ENCODE measurements around the gene SMR3A. TPM values are rescaled to one million over a fixed set of nuclear protein-coding genes. Genes with fewer than 3 reads are reported as not detected.

SMR3A gene
- total RNA-seq, 1 donor from 2014 or later: not detected

GRCh38 chr4:70380578-70380977 lies 20.0 kb downstream of the SMR3A start:
- no peaks in the 10 kb centered on the region for H3K36me3 Mint-ChIP-seq (ENCODE audit: low read depth, unreplicated experiment)
- no peaks in the 10 kb centered on the region for H3K9me3 Mint-ChIP-seq (ENCODE audit: unreplicated experiment)
- DNase-seq (ENCODE audit: low read depth): no peak
- no peak overlapping the region for H3K27ac Mint-ChIP-seq (ENCODE audit: unreplicated experiment)
- no peaks in the 10 kb centered on the region for H3K79me2 ChIP-seq (ENCODE audit: insufficient read depth, low read length)
- no peak for FAIRE-seq
- no peaks in the 10 kb centered on the region for H3K4me1 Mint-ChIP-seq (ENCODE audit: low read depth, unreplicated experiment)
- no peaks in the 10 kb centered on the region for H3K4me1 ChIP-seq (ENCODE audit: insufficient read depth, low read length)
- TF ChIP-seq CTCF (IDR thresholded peaks at IDR 0.05; ENCODE audit: insufficient read depth, low read depth, low read length) (no peak), EZH2 (IDR thresholded peaks at IDR 0.05; ENCODE audit: insufficient read depth, low read length) (no peak)
- H2AFZ ChIP-seq (ENCODE audit: low read depth, low read length): no peak overlapping the region
- no peak overlapping the region for H3K27ac ChIP-seq (ENCODE audit: low read depth, low read length)
- no peak overlapping the region for H3K4me3 ChIP-seq (ENCODE audit: insufficient read depth, low read depth, low read length)
- H3K27me3 Mint-ChIP-seq (ENCODE audit: low read depth, unreplicated experiment): no peaks in the 10 kb centered on the region
- H3K9ac ChIP-seq (ENCODE audit: low read length): no peak overlapping the region
- H3K27me3 ChIP-seq (ENCODE audit: insufficient read depth, low read length): no peaks in the 10 kb centered on the region
- H3K4me3 Mint-ChIP-seq (ENCODE audit: unreplicated experiment): no peak overlapping the region
- no peak overlapping the region for H3K4me2 ChIP-seq (ENCODE audit: low read length)
- no peaks in the 10 kb centered on the region for H3K36me3 ChIP-seq (ENCODE audit: insufficient read depth, low read length)
- H3K9me3 ChIP-seq (ENCODE audit: insufficient read depth, low read depth, low read length): no peaks in the 10 kb centered on the region
- no peaks in the 10 kb centered on the region for H4K20me1 ChIP-seq (ENCODE audit: insufficient read depth, low read length)

GRCh38 chr4:70382691-70383181 lies 22.2 kb downstream of the SMR3A start, which contains the start of gene SMR3B:
SMR3B (plus strand) TSS chr4:70383131; CDS start chr4:70384511, 1,380 bp downstream.
- no peak within 1 kb of the TSS for H3K27ac Mint-ChIP-seq (ENCODE audit: unreplicated experiment)
- H3K4me1 ChIP-seq (ENCODE audit: insufficient read depth, low read length): no peaks in the 10 kb centered on the region
- no peaks in the 10 kb centered on the region for H3K36me3 ChIP-seq (ENCODE audit: insufficient read depth, low read length)
- H3K9me3 Mint-ChIP-seq (ENCODE audit: unreplicated experiment): no peaks in the 10 kb centered on the region
- no peak within 1 kb of the TSS for H3K9ac ChIP-seq (ENCODE audit: low read length)
- no peaks in the 10 kb centered on the region for H3K79me2 ChIP-seq (ENCODE audit: insufficient read depth, low read length)
- H3K4me3 ChIP-seq (ENCODE audit: insufficient read depth, low read depth, low read length): no peak within 1 kb of the TSS
- H3K4me1 Mint-ChIP-seq (ENCODE audit: low read depth, unreplicated experiment): no peaks in the 10 kb centered on the region
- H3K36me3 Mint-ChIP-seq (ENCODE audit: low read depth, unreplicated experiment): no peaks in the 10 kb centered on the region
- FAIRE-seq (no peak), DNase-seq (ENCODE audit: low read depth) (no peak)
- no peaks in the 10 kb centered on the region for H4K20me1 ChIP-seq (ENCODE audit: insufficient read depth, low read length)
- no peaks in the 10 kb centered on the region for H3K9me3 ChIP-seq (ENCODE audit: insufficient read depth, low read depth, low read length)
- no peaks in the 10 kb centered on the region for H3K27me3 ChIP-seq (ENCODE audit: insufficient read depth, low read length)
- H3K4me3 Mint-ChIP-seq (ENCODE audit: unreplicated experiment): no peak within 1 kb of the TSS
- no peak within 1 kb of the TSS for H3K4me2 ChIP-seq (ENCODE audit: low read length)
- TF ChIP-seq CTCF (IDR thresholded peaks at IDR 0.05; ENCODE audit: insufficient read depth, low read depth, low read length): no peak
- no peak for TF ChIP-seq EZH2 (IDR thresholded peaks at IDR 0.05; ENCODE audit: insufficient read depth, low read length)
- H2AFZ ChIP-seq (ENCODE audit: low read depth, low read length): no peak within 1 kb of the TSS
- H3K27ac ChIP-seq (ENCODE audit: low read depth, low read length): no peak within 1 kb of the TSS
- no peaks in the 10 kb centered on the region for H3K27me3 Mint-ChIP-seq (ENCODE audit: low read depth, unreplicated experiment)

- Histone ChIP-seq H2AFZ (ENCODE audit: low read depth, low read length) (no peak overlapping the region), H3K79me2 (ENCODE audit: insufficient read depth, low read length) (no peaks in the 10 kb centered on the region), H3K4me2 (ENCODE audit: low read length) (no peak overlapping the region), H3K27ac (ENCODE audit: low read depth, low read length) (no peak overlapping the region), H3K27me3 (ENCODE audit: insufficient read depth, low read length) (no peaks in the 10 kb centered on the region), H4K20me1 (ENCODE audit: insufficient read depth, low read length) (no peaks in the 10 kb centered on the region), H3K9ac (ENCODE audit: low read length) (no peak overlapping the region), H3K4me1 (ENCODE audit: insufficient read depth, low read length) (no peaks in the 10 kb centered on the region), H3K4me3 (ENCODE audit: insufficient read depth, low read depth, low read length) (no peak overlapping the region), H3K9me3 (ENCODE audit: insufficient read depth, low read depth, low read length) (no peaks in the 10 kb centered on the region), H3K36me3 (ENCODE audit: insufficient read depth, low read length) (no peaks in the 10 kb centered on the region)
- no peak for DNase-seq (ENCODE audit: low read depth)
- TF ChIP-seq CTCF (IDR thresholded peaks at IDR 0.05; ENCODE audit: insufficient read depth, low read depth, low read length) (no peak), EZH2 (IDR thresholded peaks at IDR 0.05; ENCODE audit: insufficient read depth, low read length) (no peak)
- Mint-ChIP-seq H3K27me3 (ENCODE audit: low read depth, unreplicated experiment) (peaks cover 2% of the 10 kb centered on the region), H3K4me1 (ENCODE audit: low read depth, unreplicated experiment) (no peaks in the 10 kb centered on the region), H3K9me3 (ENCODE audit: unreplicated experiment) (no peaks in the 10 kb centered on the region), H3K4me3 (ENCODE audit: unreplicated experiment) (no peak overlapping the region), H3K36me3 (ENCODE audit: low read depth, unreplicated experiment) (no peaks in the 10 kb centered on the region), H3K27ac (ENCODE audit: unreplicated experiment) (no peak overlapping the region)
- no peak for FAIRE-seq
These were observed 31.7 kb downstream of the SMR3A start for GRCh38 chr4:70392057-70392776.
